DMS 273 treated with DMSO at 0.1 percent for 48 hours (cell line): ENCODE results near the gene CDIPT.

Experiments used
- DNase-seq: peaks from one replicate; lab custom pipeline; 2025; lab: John Stamatoyannopoulos, UW

Gene CDIPT

GRCh38 chr16:29826342-29826695, 36.7 kb downstream of the CDIPT start:
- no peak for DNase-seq

GRCh38 chr16:29825145-29826044, 37.6 kb downstream of the CDIPT start:
- peak; percentile 94 for DNase-seq

GRCh38 chr16:29824589-29825144, 38.4 kb downstream of the CDIPT start:
- no peak for DNase-seq

- DNase-seq: no peak
Measured at GRCh38 chr16:29821643-29822115, 41.3 kb downstream of the CDIPT start.

- peak; percentile 30 for DNase-seq
Measured at GRCh38 chr16:29820730-29821642, 42.0 kb downstream of the CDIPT start.

GRCh38 chr16:29820271-29820701, 42.7 kb downstream of the CDIPT start, which contains the start of gene MVP:
MVP (plus strand) TSS chr16:29820462; CDS start chr16:29830550, 10,088 bp downstream.
- peak; percentile 76 for DNase-seq

- DNase-seq: no peak
Measured at GRCh38 chr16:29819506-29819905, 43.5 kb downstream of the CDIPT start.

GRCh38 chr16:29818082-29818481, 44.9 kb downstream of the CDIPT start:
- no peak for DNase-seq

GRCh38 chr16:29816694-29817441, 46.2 kb downstream of the CDIPT start:
- DNase-seq: no peak

- peak; percentile 98 for DNase-seq
Measured at GRCh38 chr16:29815793-29816693, 47.0 kb downstream of the CDIPT start, which contains the start of gene PAGR1. PAGR1 (plus strand) TSS chr16:29816152; CDS start chr16:29816526, 374 bp downstream.

GRCh38 chr16:29815032-29815721, 47.8 kb downstream of the CDIPT start:
- DNase-seq: no peak

GRCh38 chr16:29814592-29814991, 48.4 kb downstream of the CDIPT start:
- DNase-seq: no peak

- no peak for DNase-seq
Measured at GRCh38 chr16:29813644-29814562, 49.1 kb downstream of the CDIPT start.

GRCh38 chr16:29812754-29813643, 50.0 kb downstream of the CDIPT start:
- DNase-seq: no peak

GRCh38 chr16:29811896-29812665, 50.9 kb downstream of the CDIPT start, which contains the start of gene PRRT2:
PRRT2 (plus strand) TSS chr16:29812193; CDS start chr16:29813055, 862 bp downstream.
- DNase-seq: no peak

GRCh38 chr16:29811170-29811895, 51.7 kb downstream of the CDIPT start:
- peak; percentile 91 for DNase-seq
